ENCODE measurements around the gene STX1B.

GRCh38 chr16:31000671-31001382 is 9.6 kb downstream of the STX1B start:
- TF ChIP-seq CTCF (optimal IDR thresholded peaks at IDR 0.05 in 1 of 3, IDR thresholded peaks at IDR 0.05 in 1 of 3, conservative IDR thresholded peaks at IDR 0.05 in 1 of 3; ENCODE audit: extremely low read depth in 1 of 3, insufficient read depth in 2 of 3, low read length in 3 of 3) (no peak), EZH2 (IDR thresholded peaks at IDR 0.05; ENCODE audit: low read length) (no peak)
